IMR-90 (cell line): ENCODE measurements around the gene BMP4. TPM values are rescaled to one million over a fixed set of nuclear protein-coding genes. Genes with fewer than 3 reads are reported as not detected.

Source experiments
- ATAC-seq: fragments of 200-7000 bp; cut with Tn5 transposase; 2 replicates; pipeline ENCODE4 v1.9.1; 2020; ENCODE audit warnings: low read depth, mild to moderate bottlenecking, moderate library complexity
- BruUV-seq: library from RNA; stranded (reverse); fragments of 400-500 nt; replicated peaks from 2 replicates; lab custom pipeline; 2021; lab: Mats Ljungman, UMichigan
- CTCF ChIA-PET: fragments of 300-600 bp; formaldehyde crosslinking; extraction: SDS; loops from one replicate; lab custom pipeline; 2021; ENCODE audit warnings: antibody characterized with exemption; lab: Yijun Ruan, JAX
- POLR2A ChIA-PET: fragments of 300-600 bp; sonication (Branson Sonifier 250); formaldehyde crosslinking; loops from one replicate; lab custom pipeline; 2022; ENCODE audit warnings: antibody characterized with exemption; ENCODE audit not compliant: unreplicated experiment; lab: Charles Lee
- DNase-seq: peaks from one replicate; pipeline ENCODE4 v3.0.0; 2013
- H2AFZ ChIP-seq: replicated peaks from 2 replicates; pipeline ENCODE3; 2013; ENCODE audit warnings: low read length, mild to moderate bottlenecking; ENCODE audit not compliant: poor library complexity
- H2AK5ac ChIP-seq: 2 replicates; pipeline ENCODE4 v1.6.1; 2013; ENCODE audit warnings: low read depth, low read length, inconsistent platforms
- H2AK9ac ChIP-seq: replicated peaks from 2 replicates; pipeline ENCODE3; 2013; ENCODE audit warnings: mild to moderate bottlenecking, low read depth, low read length, moderate library complexity; ENCODE audit not compliant: poor library complexity
- H2BK120ac ChIP-seq: 2 replicates; pipeline ENCODE4 v1.6.1; 2013; ENCODE audit warnings: low read depth, low read length, inconsistent platforms
- H2BK15ac ChIP-seq: 3 replicates; pipeline ENCODE4 v1.6.1; 2013; ENCODE audit warnings: low read depth, low read length, inconsistent platforms
- H2BK20ac ChIP-seq: 2 replicates; pipeline ENCODE4 v1.6.1; 2013; ENCODE audit warnings: low read depth, mild to moderate bottlenecking, inconsistent platforms, low read length, moderate library complexity
- H2BK5ac ChIP-seq: 2 replicates; pipeline ENCODE4 v1.6.1; 2013; ENCODE audit warnings: mild to moderate bottlenecking, low read depth, low read length, inconsistent platforms; ENCODE audit not compliant: poor library complexity, severe bottlenecking
- H3K14ac ChIP-seq: replicated peaks from 2 replicates; pipeline ENCODE4 v1.6.1; 2013; ENCODE audit warnings: low read depth, low read length, inconsistent platforms
- H3K18ac ChIP-seq: 2 replicates; pipeline ENCODE4 v1.6.1; 2013; ENCODE audit warnings: low read depth, low read length, control low read depth
- H3K23ac ChIP-seq: 2 replicates; pipeline ENCODE4 v1.6.1; 2013; ENCODE audit warnings: low read depth, low read length, inconsistent platforms
- H3K27ac ChIP-seq: 2 replicates; pipeline ENCODE4 v1.5.1; 2013; ENCODE audit warnings: mild to moderate bottlenecking, control low read depth, low read length; ENCODE audit not compliant: insufficient read depth
- H3K27me3 ChIP-seq: 2 replicates; pipeline ENCODE4 v1.6.1; 2013; ENCODE audit warnings: low read length; ENCODE audit not compliant: control insufficient read depth, insufficient read depth
- H3K36me3 ChIP-seq: 2 replicates; pipeline ENCODE4 v1.6.1; 2013; ENCODE audit warnings: low read length, mixed read lengths; ENCODE audit not compliant: control insufficient read depth, insufficient read depth
- H3K4ac ChIP-seq: 2 replicates; pipeline ENCODE4 v1.6.1; 2013; ENCODE audit warnings: low read depth, low read length, inconsistent platforms
- H3K4me1 ChIP-seq: 2 replicates; pipeline ENCODE4 v1.6.1; 2013; ENCODE audit warnings: low read length, mixed read lengths; ENCODE audit not compliant: control insufficient read depth, insufficient read depth
- H3K4me2 ChIP-seq: 2 replicates; pipeline ENCODE4 v1.6.1; 2013; ENCODE audit warnings: low read depth, mild to moderate bottlenecking, control low read depth, low read length, moderate library complexity
- H3K4me3 ChIP-seq: 2 replicates; pipeline ENCODE4 v1.5.1; 2013; ENCODE audit warnings: low read depth, mild to moderate bottlenecking, control low read depth, low read length, moderate library complexity; ENCODE audit not compliant: insufficient read depth
- H3K56ac ChIP-seq: 2 replicates; pipeline ENCODE4 v1.6.1; 2013; ENCODE audit warnings: low read length, inconsistent platforms; ENCODE audit not compliant: insufficient read depth; ENCODE audit errors: extremely low read depth
- H3K79me1 ChIP-seq, 2 experiments: 2 replicates each; pipeline ENCODE4 v1.6.1; 2013; ENCODE audit warnings: low read length in 2 of 2, inconsistent platforms in 1 of 2, low read depth in 1 of 2
- H3K9ac ChIP-seq: 2 replicates; pipeline ENCODE4 v1.6.1; 2013; ENCODE audit warnings: low read depth, low read length, control low read depth
- H3K9me1 ChIP-seq: 2 replicates; pipeline ENCODE4 v1.6.1; 2013; ENCODE audit warnings: low read length, inconsistent platforms; ENCODE audit not compliant: insufficient read depth
- H3K9me3 ChIP-seq: 2 replicates; pipeline ENCODE4 v1.6.1; 2013; ENCODE audit warnings: low read length; ENCODE audit not compliant: control insufficient read depth, insufficient read depth
- H4K20me1 ChIP-seq: 2 replicates; pipeline ENCODE4 v1.6.1; 2013; ENCODE audit warnings: low read length, inconsistent platforms; ENCODE audit not compliant: insufficient read depth
- H4K5ac ChIP-seq: 2 replicates; pipeline ENCODE4 v1.6.1; 2013; ENCODE audit warnings: mild to moderate bottlenecking, low read depth, low read length, control low read depth
- H4K8ac ChIP-seq, 2 experiments: 2 replicates each; pipeline ENCODE4 v1.6.1; 2013; ENCODE audit warnings: low read depth in 2 of 2, low read length in 2 of 2, control low read depth in 1 of 2, inconsistent platforms in 1 of 2
- H4K91ac ChIP-seq: 2 replicates; pipeline ENCODE4 v1.6.1; 2013; ENCODE audit warnings: low read depth, low read length, inconsistent platforms; ENCODE audit not compliant: insufficient read depth
- NFE2L2 ChIP-seq: fragments of 150-350 bp; IDR thresholded peaks from 2 replicates; pipeline ENCODE4 v1.6.1; 2016; ENCODE audit warnings: low read depth, mild to moderate bottlenecking, low read length
- WGBS, 2 experiments: methylation state at CpG; one replicate each; pipeline versions ENCODE4 v1.1.5 to v1.1.7; 2013; ENCODE audit warnings: missing lambda C conversion rate in 2 of 2; ENCODE audit not compliant: insufficient read length in 1 of 2; ENCODE audit errors: extremely low coverage in 2 of 2; 5-methylcytosine and 5-hydroxymethylcytosine counted together
- dilution Hi-C: fragments of 300-500 bp; cut with HindIII; formaldehyde crosslinking; loops from one replicate; pipeline ENCODE4 v1.14.3; 2018; ENCODE audit warnings: low sequenced_read_pairs; ENCODE audit not compliant: unreplicated experiment
- in situ Hi-C: fragments of 300-500 bp; cut with MboI; formaldehyde crosslinking; loops from 3 replicates; pipeline ENCODE4 v1.14.3; 2019; ENCODE audit warnings: low sequenced_read_pairs, inconsistent platforms, mixed read lengths
- intact Hi-C: fragments of 100-400 bp; cut with micrococcal nuclease; formaldehyde crosslinking; loops from 2 replicates; pipeline ENCODE4 v1.10.0; 2022
- polyA plus RNA-seq, 3 experiments: library from polyadenylated mRNA; depleted of rRNA; stranded (reverse); fragments of >200 nt; gene quantifications; 2 replicates each; pipeline ENCODE4 v1.2.3, GENCODE V29; 2012; ENCODE audit warnings: low replicate concordance in 1 of 3
- total RNA-seq: library from RNA; depleted of rRNA; stranded (reverse); fragments of >200 nt; gene quantifications from 2 replicates; pipeline ENCODE4 v1.2.3, GENCODE V29; 2012

Gene BMP4
- total and polyA plus RNA-seq, 2 of the 4 experiments (the other 2 are of a cell fraction), result 3.4 to 4.2 TPM

DNA sequence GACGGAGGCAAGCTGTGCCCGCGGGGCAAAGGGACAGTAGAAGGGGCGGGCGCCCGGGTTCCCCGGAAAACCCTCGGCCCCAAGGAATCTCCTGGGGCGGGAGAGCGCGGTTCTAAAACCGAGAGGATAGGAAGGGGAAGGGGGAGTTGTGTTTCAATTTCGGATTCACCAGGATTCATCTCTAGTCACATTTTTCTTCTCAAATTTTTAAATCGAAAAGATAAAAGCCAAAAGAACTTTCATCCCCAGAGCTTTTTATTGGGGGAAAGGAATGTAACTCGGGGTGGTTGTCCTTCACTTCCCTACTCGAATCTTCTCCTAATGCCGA is 1.4 kb downstream of the BMP4 start:
- Histone ChIP-seq H2AK9ac (no peak overlapping the region), H3K4me3 (peak overlapping the region; percentile 58), H3K9me1 (no peaks in the 10 kb centered on the region), H3K36me3 (peaks cover 24% of the 10 kb centered on the region; the same call in 1 of the 2 replicates), H3K4me1 (peaks cover under 1% of the 10 kb centered on the region; the same call in 1 of the 2 replicates), H4K5ac (no peak overlapping the region), H2BK120ac (peak overlapping the region; percentile 70), H2AFZ (peak overlapping the region; percentile 90), H3K9me3 (no peaks in the 10 kb centered on the region), H2BK20ac (no peak overlapping the region), H2AK5ac (no peak overlapping the region), H3K27ac (peak overlapping the region; percentile 96; the same call in 1 of the 2 replicates), H2BK5ac (no peak overlapping the region), H3K79me1 (peaks cover 0 to 9% of the 10 kb centered on the region in 2 experiments; a peak in 2 of 4 replicates), H3K4me2 (peak overlapping the region; percentile 31; the same call in 1 of the 2 replicates), H2BK15ac (no peak overlapping the region), H4K20me1 (no peaks in the 10 kb centered on the region), H3K23ac (peak overlapping the region; percentile 92; the same call in 1 of the 2 replicates), H4K8ac (peak overlapping the region; percentile 14 to 50; a peak in 2 of 4 replicates), H3K56ac (no peak overlapping the region; the same call in 1 of the 2 replicates), H4K91ac (peak overlapping the region; percentile 42; the same call in 1 of the 2 replicates), H3K4ac (peak overlapping the region; percentile 46; the same call in 1 of the 2 replicates), H3K27me3 (peaks cover 23% of the 10 kb centered on the region), H3K18ac (no peak overlapping the region; the same call in 1 of the 2 replicates), H3K14ac (peak overlapping the region; percentile 83), H3K9ac (peak overlapping the region; percentile 69)
- ATAC-seq (no peak), DNase-seq (no peak)
- ChIA-PET POLR2A (no interaction called here), CTCF (interaction anchor here (0.7 kb wide), 1 partner anchor 182 kb away, joined by 3 read pairs; no protein-coding TSS in a partner anchor)
- dilution Hi-C loops (no loop called here), intact Hi-C loops (loop anchor here (2.0 kb wide), 1 partner anchor 522 kb away; no protein-coding TSS in a partner anchor), in situ Hi-C loops (loop anchor here (10.0 kb wide), 1 partner anchor 420 kb away; no protein-coding TSS in a partner anchor)
- no TSS peak for BruUV-seq
- no CpG with 5 or more reads among the region's 17 CpGs for WGBS, 2 experiments
- TF ChIP-seq NFE2L2, result no peak
